Measurements from ENCODE around the gene CLTA.

DNA sequence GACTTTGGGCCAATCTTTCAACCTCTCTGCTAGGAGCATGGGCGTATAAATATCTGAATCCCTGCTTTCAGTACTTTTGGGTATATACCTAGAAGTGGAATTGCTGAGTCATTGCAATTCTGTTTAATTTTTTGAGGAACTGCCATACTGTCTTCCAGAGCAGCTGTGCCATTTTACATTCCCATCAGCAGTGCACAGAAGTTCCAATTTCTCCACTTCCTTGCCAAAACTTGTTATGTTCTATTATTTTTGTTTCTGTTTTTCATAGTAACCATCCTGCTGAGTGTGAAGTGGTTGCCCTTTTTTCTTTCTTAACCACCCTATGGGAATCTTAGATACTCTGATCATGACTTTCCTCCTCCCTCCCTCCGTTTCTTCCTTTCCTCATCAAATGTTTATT lies 32.6 kb upstream of the CLTA start:
- no peak for TF ChIP-seq POLR2A (IDR thresholded peaks at IDR 0.05; ENCODE audit: low read length)
- no peak for TF ChIP-seq GATA1 (IDR thresholded peaks at IDR 0.05; ENCODE audit: low read depth, low read length)

Measured in erythroblast (primary cell).